HepG2 (cell line): Measurements from ENCODE around the gene SMTNL2. TPM values are rescaled to one million over a fixed set of nuclear protein-coding genes. Genes with fewer than 3 reads are reported as not detected.

ENCODE experiments used
- ATAC-seq: fragments of 200-7000 bp; cut with Tn5 transposase; 3 replicates; pipeline ENCODE4 v1.9.1; 2020; ENCODE audit warnings: mild to moderate bottlenecking, moderate library complexity
- BruUV-seq: library from RNA; stranded (reverse); fragments of 400-500 nt; replicated peaks from 2 replicates; lab custom pipeline; 2021; lab: Mats Ljungman, UMichigan
- CTCF ChIA-PET: fragments of 300-600 bp; formaldehyde crosslinking; extraction: SDS; loops from one replicate; lab custom pipeline; 2021; ENCODE audit warnings: low total read pairs, inconsistent platforms, low intra/inter-chr PET ratio; lab: Yijun Ruan, JAX
- POLR2A ChIA-PET: fragments of 350-600 bp; sonication (Branson Sonifier 250); formaldehyde crosslinking; loops from one replicate; lab custom pipeline; 2020; ENCODE audit warnings: antibody characterized with exemption, inconsistent platforms; lab: Yijun Ruan, JAX
- DNase-seq: peaks from one replicate; pipeline ENCODE4 v3.0.0-alpha.2; 2015; ENCODE audit warnings: low spot score
- FAIRE-seq: peaks from 3 replicates; lab custom pipeline; 2011; peaks lifted over from hg19 to GRCh38; lab: Jason Lieb, UNC
- H2AFZ ChIP-seq: one replicate; pipeline ENCODE4 v1.6.1; 2011; ENCODE audit warnings: low read length, inconsistent platforms
- H3K27ac ChIP-seq: fragments of 300-600 bp; 3 replicates; pipeline ENCODE4 v1.8.0; 2011; ENCODE audit warnings: mixed run types, mild to moderate bottlenecking, mixed read lengths, low read length, inconsistent platforms; ENCODE audit not compliant: insufficient read depth; ENCODE audit errors: extremely low read length
- H3K27me3 ChIP-seq, 2 experiments: fragments of 200-600 bp in 1 of 2; 2 replicates in 1 of 2; 3 replicates in 1 of 2; pipeline versions ENCODE4 v1.6.0 to v1.8.0; 2011; ENCODE audit warnings: low read length in 2 of 2, mild to moderate bottlenecking in 2 of 2, moderate library complexity in 2 of 2, inconsistent platforms in 1 of 2; ENCODE audit not compliant: insufficient read depth in 2 of 2, control insufficient read depth in 1 of 2
- H3K36me3 ChIP-seq, 2 experiments: fragments of 200-600 bp in 1 of 2; replicated peaks in 1 of 2; 2 replicates in 1 of 2; 3 replicates in 1 of 2; pipeline versions ENCODE4 v1.5.1 to v1.8.0; 2011; ENCODE audit warnings: low read length in 2 of 2, inconsistent platforms in 1 of 2; ENCODE audit not compliant: insufficient read depth in 2 of 2, control insufficient read depth in 1 of 2
- H3K4me1 ChIP-seq: 2 replicates; pipeline ENCODE4 v1.5.1; 2012; ENCODE audit warnings: low read length, inconsistent platforms; ENCODE audit not compliant: insufficient read depth
- H3K4me2 ChIP-seq: 2 replicates; pipeline ENCODE4 v1.6.0; 2011; ENCODE audit warnings: low read depth, low read length, inconsistent platforms
- H3K4me3 ChIP-seq, 3 experiments: fragments of 200-600 bp in 1 of 3; sonication (generic), shearing (Covaris generic) in 1 of 3; replicated peaks in 1 of 3; 2 replicates each; pipeline ENCODE4 v1.5.1; 2011 to 2016; ENCODE audit warnings: low read length in 3 of 3, inconsistent platforms in 2 of 3, low read depth in 2 of 3, mild to moderate bottlenecking in 2 of 3, control low read depth in 1 of 3, mixed read lengths in 1 of 3; ENCODE audit not compliant: insufficient read depth in 1 of 3
- H3K79me2 ChIP-seq: one replicate; pipeline ENCODE4 v1.6.1; 2011; ENCODE audit warnings: low read length, inconsistent platforms; ENCODE audit not compliant: insufficient read depth
- H3K9ac ChIP-seq: 2 replicates; pipeline ENCODE4 v1.6.0; 2011; ENCODE audit warnings: mild to moderate bottlenecking, low read depth, low read length, inconsistent platforms; ENCODE audit not compliant: insufficient read depth
- H3K9me3 ChIP-seq: 2 replicates; pipeline ENCODE4 v1.5.1; 2012; ENCODE audit warnings: mild to moderate bottlenecking, low read length
- H4K20me1 ChIP-seq: 2 replicates; pipeline ENCODE4 v1.6.0; 2011; ENCODE audit warnings: inconsistent platforms, mild to moderate bottlenecking, low read length, moderate library complexity; ENCODE audit not compliant: insufficient read depth
- CBX2 ChIP-seq, 2 experiments: fragments of 200-600 bp in 1 of 2; sonication (generic); formaldehyde crosslinking in 1 of 2; IDR thresholded peaks; 2 replicates each; pipeline versions ENCODE4 v1.7.0 to v1.8.1; 2018 to 2022; ENCODE audit warnings: low read depth in 2 of 2, low read length in 1 of 2, mild to moderate bottlenecking in 1 of 2, missing genetic modification reagents in 1 of 2
- NFYB ChIP-seq: sonication (generic); formaldehyde crosslinking; IDR thresholded peaks from 2 replicates; pipeline ENCODE4 v1.4.0; 2020; ENCODE audit warnings: missing genetic modification reagents
- SATB2 ChIP-seq: sonication (generic); formaldehyde crosslinking; IDR thresholded peaks from 2 replicates; pipeline ENCODE4 v1.5.0; 2020; ENCODE audit warnings: missing genetic modification reagents
- ZNF124 ChIP-seq: sonication (generic); formaldehyde crosslinking; IDR thresholded peaks from 2 replicates; pipeline ENCODE4 v1.4.0; 2020; ENCODE audit warnings: missing genetic modification reagents
- WGBS: methylation state at CpG from one replicate; pipeline ENCODE4 v1.1.6; 2017; ENCODE audit warnings: low lambda C conversion rate; 5-methylcytosine and 5-hydroxymethylcytosine counted together
- in situ Hi-C: cut with HindIII; loops from 2 replicates; pipeline ENCODE4 v1.10.0; 2017; ENCODE audit warnings: low pct_unique_long_range_greater_than_20kb; ENCODE audit not compliant: extremely low pct_ligation_motif_present
- intact Hi-C: fragments of 100-400 bp; cut with micrococcal nuclease; formaldehyde crosslinking; loops from one replicate; pipeline ENCODE4 v1.10.0; 2022; ENCODE audit not compliant: unreplicated experiment
- polyA plus RNA-seq, 8 experiments: library from polyadenylated mRNA; depleted of rRNA in 3 of 8; stranded (reverse) in 7 of 8; unstranded in 1 of 8; fragments of >200 nt; fragmentation: Illumina TruSeq in 4 of 8; extraction: Trizol in 4 of 8; gene quantifications; 2 replicates each; pipeline versions ENCODE4 v1.2.1 to v1.2.3, GENCODE V29; 2011 to 2016; ENCODE audit warnings: low read depth in 4 of 8, missing spikeins in 1 of 8, mixed read lengths in 1 of 8; ENCODE audit not compliant: insufficient read depth in 1 of 8
- total RNA-seq, 5 experiments: library from RNA; depleted of rRNA; stranded (reverse); fragments of >200 nt; fragmentation: Illumina TruSeq; extraction: Trizol; gene quantifications; 2 replicates each; pipeline ENCODE4 v1.2.3, GENCODE V29; 2016; ENCODE audit warnings: low read depth in 1 of 5
- TF ChIP-seq, protein P1 (sequence below), 2 experiments: fragments of 450-650 bp in 1 of 2; sonication (generic) in 1 of 2; formaldehyde crosslinking in 1 of 2; IDR thresholded peaks; 2 replicates each; pipeline versions ENCODE4 v1.6.1 to v1.8.0; 2016 to 2022; ENCODE audit warnings: antibody characterized with exemption in 1 of 2, mild to moderate bottlenecking in 1 of 2, missing genetic modification reagents in 1 of 2
- TF ChIP-seq, protein P2 (sequence below): IDR thresholded peaks from 2 replicates; pipeline ENCODE4 v1.6.1; 2012; ENCODE audit warnings: inconsistent platforms
- TF ChIP-seq, protein P3 (sequence below): sonication (generic); formaldehyde crosslinking; IDR thresholded peaks from 2 replicates; pipeline ENCODE4 v1.4.0; 2020; ENCODE audit warnings: mild to moderate bottlenecking, low read depth, missing genetic modification reagents
- TF ChIP-seq, protein P4 (sequence below): IDR thresholded peaks from 2 replicates; pipeline ENCODE4 v1.6.1; 2012; ENCODE audit warnings: low read length, improper control_type of control experiment

Gene SMTNL2
- total and polyA plus RNA-seq, 2 of the 13 experiments (the other 11 are each of a cell fraction or from before 2014, with no cell fraction given), result 0.41 to 5.1 TPM

DNA sequence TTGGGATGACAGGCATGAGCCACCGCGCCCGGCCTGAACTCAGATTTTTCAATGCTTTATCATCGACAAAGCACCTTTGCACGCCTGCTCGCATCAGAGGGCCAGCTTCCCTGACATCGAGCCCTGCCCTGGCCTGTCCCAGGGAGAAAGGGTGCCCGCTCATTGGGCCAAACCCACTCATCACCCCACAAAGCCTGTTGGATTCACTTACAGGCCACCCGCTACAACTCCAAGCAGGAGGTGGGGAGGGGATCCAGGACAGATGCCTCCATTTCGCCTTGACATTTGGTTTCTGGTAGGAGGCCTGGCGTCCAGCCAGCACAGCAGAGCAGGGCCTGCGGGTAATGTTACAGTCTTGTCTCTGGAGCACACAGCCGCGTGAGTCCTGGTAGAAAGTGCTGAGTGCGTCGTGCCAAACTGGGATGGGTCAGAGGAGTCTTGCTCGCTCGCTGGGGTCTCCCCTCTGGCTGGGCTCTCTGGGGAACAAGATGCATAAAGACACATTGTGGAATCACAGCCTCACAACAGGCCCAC is 19.8 kb downstream of the SMTNL2 start:
- POLR2A ChIA-PET, result no interaction called here
- Histone ChIP-seq H3K27me3 (no peaks in the 10 kb centered on the region), H3K9ac (no peak overlapping the region), H3K36me3 (no peaks in the 10 kb centered on the region), H3K9me3 (no peaks in the 10 kb centered on the region), H2AFZ (no peak overlapping the region), H3K4me1 (peaks cover 60% of the 10 kb centered on the region), H3K4me2 (no peak overlapping the region), H3K27ac (no peak overlapping the region), H3K4me3 (no peak overlapping the region), H3K79me2 (no peaks in the 10 kb centered on the region), H4K20me1 (no peaks in the 10 kb centered on the region)
- CTCF ChIA-PET, result no interaction called here
- DNase-seq (no peak), ATAC-seq (no peak), FAIRE-seq (no peak)
- in situ Hi-C loops (no loop called here), intact Hi-C loops (no loop called here)
- 80% methylated on average over 14 of the region's 18 CpGs for WGBS
- BruUV-seq, result no TSS peak
- TF ChIP-seq, protein P1, sequence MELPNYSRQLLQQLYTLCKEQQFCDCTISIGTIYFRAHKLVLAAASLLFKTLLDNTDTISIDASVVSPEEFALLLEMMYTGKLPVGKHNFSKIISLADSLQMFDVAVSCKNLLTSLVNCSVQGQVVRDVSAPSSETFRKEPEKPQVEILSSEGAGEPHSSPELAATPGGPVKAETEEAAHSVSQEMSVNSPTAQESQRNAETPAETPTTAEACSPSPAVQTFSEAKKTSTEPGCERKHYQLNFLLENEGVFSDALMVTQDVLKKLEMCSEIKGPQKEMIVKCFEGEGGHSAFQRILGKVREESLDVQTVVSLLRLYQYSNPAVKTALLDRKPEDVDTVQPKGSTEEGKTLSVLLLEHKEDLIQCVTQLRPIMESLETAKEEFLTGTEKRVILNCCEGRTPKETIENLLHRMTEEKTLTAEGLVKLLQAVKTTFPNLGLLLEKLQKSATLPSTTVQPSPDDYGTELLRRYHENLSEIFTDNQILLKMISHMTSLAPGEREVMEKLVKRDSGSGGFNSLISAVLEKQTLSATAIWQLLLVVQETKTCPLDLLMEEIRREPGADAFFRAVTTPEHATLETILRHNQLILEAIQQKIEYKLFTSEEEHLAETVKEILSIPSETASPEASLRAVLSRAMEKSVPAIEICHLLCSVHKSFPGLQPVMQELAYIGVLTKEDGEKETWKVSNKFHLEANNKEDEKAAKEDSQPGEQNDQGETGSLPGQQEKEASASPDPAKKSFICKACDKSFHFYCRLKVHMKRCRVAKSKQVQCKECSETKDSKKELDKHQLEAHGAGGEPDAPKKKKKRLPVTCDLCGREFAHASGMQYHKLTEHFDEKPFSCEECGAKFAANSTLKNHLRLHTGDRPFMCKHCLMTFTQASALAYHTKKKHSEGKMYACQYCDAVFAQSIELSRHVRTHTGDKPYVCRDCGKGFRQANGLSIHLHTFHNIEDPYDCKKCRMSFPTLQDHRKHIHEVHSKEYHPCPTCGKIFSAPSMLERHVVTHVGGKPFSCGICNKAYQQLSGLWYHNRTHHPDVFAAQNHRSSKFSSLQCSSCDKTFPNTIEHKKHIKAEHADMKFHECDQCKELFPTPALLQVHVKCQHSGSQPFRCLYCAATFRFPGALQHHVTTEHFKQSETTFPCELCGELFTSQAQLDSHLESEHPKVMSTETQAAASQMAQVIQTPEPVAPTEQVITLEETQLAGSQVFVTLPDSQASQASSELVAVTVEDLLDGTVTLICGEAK (IDR thresholded peaks at IDR 0.05), result no peak
- TF ChIP-seq, protein P1 (CRISPR knock-in tag; IDR thresholded peaks at IDR 0.05), result no peak
- TF ChIP-seq, protein P2, sequence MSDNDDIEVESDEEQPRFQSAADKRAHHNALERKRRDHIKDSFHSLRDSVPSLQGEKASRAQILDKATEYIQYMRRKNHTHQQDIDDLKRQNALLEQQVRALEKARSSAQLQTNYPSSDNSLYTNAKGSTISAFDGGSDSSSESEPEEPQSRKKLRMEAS, result no peak
- TF ChIP-seq ZNF124, result no peak
- no peak for TF ChIP-seq SATB2 (CRISPR knock-in tag)
- TF ChIP-seq, protein P3, sequence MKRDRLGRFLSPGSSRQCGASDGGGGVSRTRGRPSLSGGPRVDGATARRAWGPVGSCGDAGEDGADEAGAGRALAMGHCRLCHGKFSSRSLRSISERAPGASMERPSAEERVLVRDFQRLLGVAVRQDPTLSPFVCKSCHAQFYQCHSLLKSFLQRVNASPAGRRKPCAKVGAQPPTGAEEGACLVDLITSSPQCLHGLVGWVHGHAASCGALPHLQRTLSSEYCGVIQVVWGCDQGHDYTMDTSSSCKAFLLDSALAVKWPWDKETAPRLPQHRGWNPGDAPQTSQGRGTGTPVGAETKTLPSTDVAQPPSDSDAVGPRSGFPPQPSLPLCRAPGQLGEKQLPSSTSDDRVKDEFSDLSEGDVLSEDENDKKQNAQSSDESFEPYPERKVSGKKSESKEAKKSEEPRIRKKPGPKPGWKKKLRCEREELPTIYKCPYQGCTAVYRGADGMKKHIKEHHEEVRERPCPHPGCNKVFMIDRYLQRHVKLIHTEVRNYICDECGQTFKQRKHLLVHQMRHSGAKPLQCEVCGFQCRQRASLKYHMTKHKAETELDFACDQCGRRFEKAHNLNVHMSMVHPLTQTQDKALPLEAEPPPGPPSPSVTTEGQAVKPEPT, result no peak
- TF ChIP-seq, protein P4, sequence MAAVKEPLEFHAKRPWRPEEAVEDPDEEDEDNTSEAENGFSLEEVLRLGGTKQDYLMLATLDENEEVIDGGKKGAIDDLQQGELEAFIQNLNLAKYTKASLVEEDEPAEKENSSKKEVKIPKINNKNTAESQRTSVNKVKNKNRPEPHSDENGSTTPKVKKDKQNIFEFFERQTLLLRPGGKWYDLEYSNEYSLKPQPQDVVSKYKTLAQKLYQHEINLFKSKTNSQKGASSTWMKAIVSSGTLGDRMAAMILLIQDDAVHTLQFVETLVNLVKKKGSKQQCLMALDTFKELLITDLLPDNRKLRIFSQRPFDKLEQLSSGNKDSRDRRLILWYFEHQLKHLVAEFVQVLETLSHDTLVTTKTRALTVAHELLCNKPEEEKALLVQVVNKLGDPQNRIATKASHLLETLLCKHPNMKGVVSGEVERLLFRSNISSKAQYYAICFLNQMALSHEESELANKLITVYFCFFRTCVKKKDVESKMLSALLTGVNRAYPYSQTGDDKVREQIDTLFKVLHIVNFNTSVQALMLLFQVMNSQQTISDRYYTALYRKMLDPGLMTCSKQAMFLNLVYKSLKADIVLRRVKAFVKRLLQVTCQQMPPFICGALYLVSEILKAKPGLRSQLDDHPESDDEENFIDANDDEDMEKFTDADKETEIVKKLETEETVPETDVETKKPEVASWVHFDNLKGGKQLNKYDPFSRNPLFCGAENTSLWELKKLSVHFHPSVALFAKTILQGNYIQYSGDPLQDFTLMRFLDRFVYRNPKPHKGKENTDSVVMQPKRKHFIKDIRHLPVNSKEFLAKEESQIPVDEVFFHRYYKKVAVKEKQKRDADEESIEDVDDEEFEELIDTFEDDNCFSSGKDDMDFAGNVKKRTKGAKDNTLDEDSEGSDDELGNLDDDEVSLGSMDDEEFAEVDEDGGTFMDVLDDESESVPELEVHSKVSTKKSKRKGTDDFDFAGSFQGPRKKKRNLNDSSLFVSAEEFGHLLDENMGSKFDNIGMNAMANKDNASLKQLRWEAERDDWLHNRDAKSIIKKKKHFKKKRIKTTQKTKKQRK, result no peak
- no peak for TF ChIP-seq CBX2 (IDR thresholded peaks at IDR 0.05; ENCODE audit: low read depth, low read length)
- no peak for TF ChIP-seq CBX2 (CRISPR knock-in tag; IDR thresholded peaks at IDR 0.05; ENCODE audit: low read depth)
- TF ChIP-seq NFYB (CRISPR knock-in tag), result no peak
